22Rv1 (cell line): ENCODE data around the gene ING3.

Source experiments
- H3K27ac ChIP-seq: fragments of 450-650 bp; 2 replicates; pipeline ENCODE4 v1.5.1; 2017
- ZFX ChIP-seq: fragments of 450-650 bp; IDR thresholded peaks from 2 replicates; pipeline ENCODE4 v1.6.1; 2017; ENCODE audit warnings: antibody characterized with exemption, borderline replicate concordance
- TF ChIP-seq, protein P1 (sequence below): fragments of 450-650 bp; IDR thresholded peaks from 2 replicates; pipeline ENCODE4 v1.5.1; 2017; ENCODE audit warnings: mild to moderate bottlenecking

The ING3 gene

DNA sequence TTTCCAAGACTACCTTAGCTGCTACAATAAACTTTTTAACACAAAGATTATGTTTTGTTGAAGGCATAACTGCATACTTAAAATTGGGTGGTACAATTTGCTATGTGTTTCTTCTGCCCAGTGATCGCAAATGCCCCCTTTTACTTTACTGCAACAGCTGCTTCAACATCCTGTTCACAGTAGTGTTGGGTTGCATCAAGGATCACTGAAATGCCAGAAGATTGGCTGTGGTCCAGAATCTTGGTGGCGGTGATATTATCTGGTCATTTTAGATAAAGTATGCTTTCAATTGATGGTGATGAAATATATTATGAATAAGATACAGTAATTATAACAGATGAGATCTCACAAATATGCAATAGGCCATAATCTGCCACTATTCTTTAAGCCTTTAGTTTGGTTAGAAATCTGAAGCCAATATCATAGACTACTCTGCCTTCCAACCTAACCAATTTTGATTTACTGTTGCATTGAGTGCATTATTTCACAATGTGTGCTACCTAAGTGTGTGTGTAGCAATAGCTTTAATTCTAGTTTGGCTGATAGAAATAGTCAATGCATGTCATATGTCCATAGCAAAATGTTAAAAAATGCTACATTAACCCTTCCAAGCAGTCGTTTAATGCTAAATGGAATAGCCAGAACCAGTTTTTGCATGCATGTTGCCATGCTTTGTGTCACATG lies 29.8 kb upstream of the ING3 start:
- no peak overlapping the region for H3K27ac ChIP-seq
- TF ChIP-seq ZFX: no peak
- TF ChIP-seq, protein P1, sequence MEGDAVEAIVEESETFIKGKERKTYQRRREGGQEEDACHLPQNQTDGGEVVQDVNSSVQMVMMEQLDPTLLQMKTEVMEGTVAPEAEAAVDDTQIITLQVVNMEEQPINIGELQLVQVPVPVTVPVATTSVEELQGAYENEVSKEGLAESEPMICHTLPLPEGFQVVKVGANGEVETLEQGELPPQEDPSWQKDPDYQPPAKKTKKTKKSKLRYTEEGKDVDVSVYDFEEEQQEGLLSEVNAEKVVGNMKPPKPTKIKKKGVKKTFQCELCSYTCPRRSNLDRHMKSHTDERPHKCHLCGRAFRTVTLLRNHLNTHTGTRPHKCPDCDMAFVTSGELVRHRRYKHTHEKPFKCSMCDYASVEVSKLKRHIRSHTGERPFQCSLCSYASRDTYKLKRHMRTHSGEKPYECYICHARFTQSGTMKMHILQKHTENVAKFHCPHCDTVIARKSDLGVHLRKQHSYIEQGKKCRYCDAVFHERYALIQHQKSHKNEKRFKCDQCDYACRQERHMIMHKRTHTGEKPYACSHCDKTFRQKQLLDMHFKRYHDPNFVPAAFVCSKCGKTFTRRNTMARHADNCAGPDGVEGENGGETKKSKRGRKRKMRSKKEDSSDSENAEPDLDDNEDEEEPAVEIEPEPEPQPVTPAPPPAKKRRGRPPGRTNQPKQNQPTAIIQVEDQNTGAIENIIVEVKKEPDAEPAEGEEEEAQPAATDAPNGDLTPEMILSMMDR: no peak

- H3K27ac ChIP-seq: no peak overlapping the region
- TF ChIP-seq, protein P1: no peak
- TF ChIP-seq ZFX: no peak
These were observed 25.7 kb upstream of the ING3 start for GRCh38 chr7:120924837-120925236.

GRCh38 chr7:120925392-120925791 lies 25.2 kb upstream of the ING3 start:
- H3K27ac ChIP-seq: no peak overlapping the region
- TF ChIP-seq, protein P1: no peak
- TF ChIP-seq ZFX: no peak

DNA sequence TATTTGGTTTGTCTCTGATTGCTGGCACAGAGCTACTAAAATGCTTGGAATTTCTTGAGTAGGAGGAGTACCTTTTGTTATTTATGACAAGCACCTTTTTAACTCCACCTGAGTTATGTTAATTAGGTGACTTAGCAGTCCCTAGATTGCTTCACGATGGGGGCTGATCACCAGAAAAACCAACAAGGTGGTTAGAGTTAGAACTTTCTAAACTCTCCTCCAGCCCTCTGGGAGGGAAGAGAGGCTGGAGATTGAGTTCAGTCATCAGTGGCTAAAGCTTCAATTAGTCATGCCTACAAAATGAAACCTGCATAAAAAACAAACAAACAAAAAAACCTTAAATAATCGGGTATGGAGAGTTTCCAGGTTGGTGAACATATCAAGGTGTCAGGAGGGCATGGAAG lies 23.6 kb upstream of the ING3 start:
- no peak overlapping the region for H3K27ac ChIP-seq
- no peak for TF ChIP-seq ZFX
- TF ChIP-seq, protein P1: no peak

DNA sequence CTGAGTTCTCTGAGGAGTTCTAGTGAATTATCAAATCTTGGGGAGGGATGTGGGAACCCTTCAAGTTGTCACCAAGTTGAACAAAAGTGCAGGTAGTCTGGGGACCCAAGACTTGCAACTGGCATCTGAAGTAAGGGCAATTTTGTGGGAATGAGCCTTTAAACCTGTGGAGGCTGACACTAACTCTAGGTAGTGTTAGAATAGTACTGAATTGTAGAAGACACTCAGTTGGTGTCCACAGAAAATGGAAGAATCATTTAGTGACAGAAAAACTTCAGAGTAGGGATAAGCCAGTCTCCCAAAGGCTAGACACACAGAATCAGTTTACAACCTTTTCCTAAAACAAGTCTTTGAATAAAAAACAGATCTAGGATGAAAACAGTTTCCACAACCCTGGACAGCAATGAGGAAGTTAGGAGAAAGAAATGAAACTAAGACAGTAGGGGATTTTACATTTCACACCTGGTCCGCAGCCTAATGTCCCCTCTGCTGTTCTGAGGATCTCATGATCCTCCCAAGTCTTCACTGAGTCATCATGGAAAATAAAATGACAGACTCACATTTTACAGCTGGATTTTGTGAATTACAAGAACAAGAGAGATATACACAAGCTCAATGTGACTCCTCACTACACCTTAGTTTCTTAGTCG lies 23.0 kb upstream of the ING3 start:
- no peak for TF ChIP-seq ZFX
- TF ChIP-seq, protein P1: no peak
- no peak overlapping the region for H3K27ac ChIP-seq

DNA sequence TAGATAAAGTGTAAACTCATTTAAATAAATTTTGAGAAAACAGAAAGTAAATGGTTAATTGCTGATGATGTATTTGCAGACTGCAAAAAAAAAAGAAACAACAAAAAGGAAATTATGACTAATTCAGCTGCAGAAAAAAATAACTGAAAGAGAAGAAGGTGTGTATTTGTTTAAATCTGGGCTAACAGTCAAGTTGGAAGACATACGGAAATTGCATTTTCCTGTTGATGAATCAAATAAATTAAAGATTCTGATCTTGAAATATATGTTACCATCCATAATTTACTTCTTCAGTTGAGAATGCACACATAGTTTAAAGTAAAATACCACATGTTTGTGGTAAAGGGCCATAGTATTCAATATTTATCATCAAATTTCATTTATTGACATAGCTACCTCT lies 19.3 kb upstream of the ING3 start:
- no peak for TF ChIP-seq ZFX
- TF ChIP-seq, protein P1: no peak
- H3K27ac ChIP-seq: no peak overlapping the region

GRCh38 chr7:120933475-120933874 lies 17.1 kb upstream of the ING3 start:
- TF ChIP-seq ZFX: no peak
- TF ChIP-seq, protein P1: no peak
- H3K27ac ChIP-seq: no peak overlapping the region
